Tibial artery (tissue), 4 donors: ENCODE measurements around the gene MYH14.

ENCODE experiments used
- DNase-seq, 2 donors: peaks; one replicate each; pipeline ENCODE4 v3.0.0-alpha.2; 2019
- H3K27ac ChIP-seq, 2 donors: fragments of 200-600 bp; sonication (generic) in 1 of 2; 1 replicate in 1 of 2; 2 replicates in 1 of 2; pipeline ENCODE4 v1.5.1; 2018 to 2019; ENCODE audit warnings: mild to moderate bottlenecking in 1 of 2
- H3K27me3 ChIP-seq, 2 donors: fragments of 200-600 bp; sonication (generic) in 1 of 2; one replicate each; pipeline versions ENCODE4 v1.5.1 to v1.6.0; 2016 to 2019
- H3K36me3 ChIP-seq, 3 donors: fragments of 200-600 bp; sonication (generic) in 2 of 3; one replicate each; pipeline ENCODE4 v1.5.1; 2016 to 2019; ENCODE audit warnings: mild to moderate bottlenecking in 2 of 3
- H3K4me1 ChIP-seq, 4 donors: fragments of 200-600 bp; sonication (generic) in 2 of 4; 1 replicate in 3 of 4; 2 replicates in 1 of 4; pipeline ENCODE4 v1.5.1; 2016 to 2019
- H3K4me3 ChIP-seq, 2 donors: fragments of 200-600 bp; sonication (generic) in 1 of 2; 1 replicate in 1 of 2; 2 replicates in 1 of 2; pipeline ENCODE4 v1.5.1; 2018 to 2019; ENCODE audit warnings: mild to moderate bottlenecking in 2 of 2
- H3K9me3 ChIP-seq, 3 donors: fragments of 200-600 bp; sonication (generic) in 1 of 3; one replicate each; pipeline ENCODE4 v1.5.1; 2016 to 2019
- CTCF ChIP-seq, 2 experiments: fragments of 200-600 bp in 1 of 2; fragments of 450-650 bp in 1 of 2; IDR thresholded peaks; one replicate each; pipeline ENCODE4 v1.5.1; 2017 to 2019; ENCODE audit warnings: antibody characterized with exemption in 2 of 2, mild to moderate bottlenecking in 1 of 2, moderate library complexity in 1 of 2
- intact Hi-C: fragments of 100-400 bp; cut with DNase I; formaldehyde crosslinking; loops from one replicate; pipeline ENCODE4 v1.15.0; 2023; ENCODE audit warnings: low total_unique reads

Gene MYH14

GRCh38 chr19:50242581-50242980, 39.2 kb downstream of the MYH14 start:
- H3K9me3 ChIP-seq = no peaks in the 10 kb centered on the region
- no peaks in the 10 kb centered on the region for H3K4me1 ChIP-seq
- H3K36me3 ChIP-seq = peaks cover 0 to 8% (median 0%) of the 10 kb centered on the region in 3 donors
- H3K27ac ChIP-seq = no peak overlapping the region
- DNase-seq = no peak
- no peak for TF ChIP-seq CTCF (IDR thresholded peaks at IDR 0.05)
- intact Hi-C loops = no loop called here
- H3K4me3 ChIP-seq = no peak overlapping the region
- H3K27me3 ChIP-seq = no peaks in the 10 kb centered on the region

GRCh38 chr19:50244695-50245094, 41.3 kb downstream of the MYH14 start:
- TF ChIP-seq CTCF (IDR thresholded peaks at IDR 0.05) = no peak
- Histone ChIP-seq H3K4me3 (no peak overlapping the region), H3K4me1 (no peaks in the 10 kb centered on the region), H3K36me3 (peaks cover 0 to 18% (median 0%) of the 10 kb centered on the region in 3 donors), H3K27ac (no peak overlapping the region), H3K27me3 (no peaks in the 10 kb centered on the region), H3K9me3 (no peaks in the 10 kb centered on the region)
- no peak for DNase-seq
- intact Hi-C loops = no loop called here

GRCh38 chr19:50248413-50248812, 45.0 kb downstream of the MYH14 start:
- no peak overlapping the region for H3K4me3 ChIP-seq
- H3K27me3 ChIP-seq = no peaks in the 10 kb centered on the region
- H3K27ac ChIP-seq = no peak overlapping the region
- no peaks in the 10 kb centered on the region for H3K4me1 ChIP-seq
- intact Hi-C loops = no loop called here
- no peak for DNase-seq
- peaks cover under 1 to 17% (median 16%) of the 10 kb centered on the region in 3 donors for H3K9me3 ChIP-seq
- peaks cover 0 to 35% (median 0%) of the 10 kb centered on the region in 3 donors for H3K36me3 ChIP-seq
- TF ChIP-seq CTCF (IDR thresholded peaks at IDR 0.05) = no peak

DNA sequence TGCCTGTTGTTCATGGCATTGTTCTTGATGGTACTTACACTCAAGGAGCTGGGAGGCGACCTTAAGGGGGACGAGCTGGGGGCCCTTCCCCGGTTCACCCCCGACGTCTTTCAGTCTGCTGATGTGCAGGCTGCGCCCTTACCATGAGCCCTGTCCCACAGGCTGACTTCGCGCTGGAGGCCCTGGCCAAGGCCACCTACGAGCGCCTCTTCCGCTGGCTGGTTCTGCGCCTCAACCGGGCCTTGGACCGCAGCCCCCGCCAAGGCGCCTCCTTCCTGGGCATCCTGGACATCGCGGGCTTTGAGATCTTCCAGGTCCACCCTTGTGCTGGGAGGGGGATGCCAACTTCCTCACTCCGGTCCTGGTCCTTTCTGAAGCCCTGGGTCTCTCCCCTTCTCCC, 45.4 kb downstream of the MYH14 start:
- no peaks in the 10 kb centered on the region for H3K27me3 ChIP-seq
- intact Hi-C loops = no loop called here
- no peaks in the 10 kb centered on the region for H3K4me1 ChIP-seq
- peaks cover 2 to 21% (median 20%) of the 10 kb centered on the region in 3 donors for H3K9me3 ChIP-seq
- H3K4me3 ChIP-seq = no peak overlapping the region
- no peak for DNase-seq
- peaks cover 0 to 35% (median 0%) of the 10 kb centered on the region in 3 donors for H3K36me3 ChIP-seq
- TF ChIP-seq CTCF (IDR thresholded peaks at IDR 0.05) = no peak
- no peak overlapping the region for H3K27ac ChIP-seq

DNA sequence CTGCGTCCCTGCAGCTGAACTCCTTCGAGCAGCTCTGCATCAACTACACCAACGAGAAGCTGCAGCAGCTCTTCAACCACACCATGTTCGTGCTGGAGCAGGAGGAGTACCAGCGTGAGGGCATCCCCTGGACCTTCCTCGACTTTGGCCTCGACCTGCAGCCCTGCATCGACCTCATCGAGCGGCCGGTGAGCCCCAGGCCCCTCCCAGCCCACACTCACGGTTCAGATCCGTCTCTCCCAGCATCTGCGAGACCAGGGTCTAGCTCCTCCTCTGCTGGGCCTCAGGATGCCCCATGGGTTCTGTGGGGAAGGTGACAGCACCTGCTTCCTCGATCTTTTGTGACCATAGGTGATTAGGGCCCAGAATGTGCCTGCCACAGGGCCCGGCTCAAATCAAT, 46.2 kb downstream of the MYH14 start:
- H3K27me3 ChIP-seq = no peaks in the 10 kb centered on the region
- H3K9me3 ChIP-seq = peaks cover 2 to 21% (median 21%) of the 10 kb centered on the region in 3 donors
- no peak overlapping the region for H3K4me3 ChIP-seq
- H3K4me1 ChIP-seq = no peaks in the 10 kb centered on the region
- no peak for DNase-seq
- H3K36me3 ChIP-seq = peaks cover 0 to 35% (median 0%) of the 10 kb centered on the region in 3 donors
- no peak for TF ChIP-seq CTCF (IDR thresholded peaks at IDR 0.05)
- no peak overlapping the region for H3K27ac ChIP-seq
- intact Hi-C loops = no loop called here
